SK-N-SH (cell line): ENCODE data around the gene CPNE4.

Experiments used
- CTCF ChIP-seq: fragments of 200-600 bp; sonication (generic); IDR thresholded peaks from 2 replicates; pipeline ENCODE4 v1.6.1; 2017; ENCODE audit warnings: antibody characterized with exemption, mild to moderate bottlenecking, moderate library complexity
- EZH2phosphoT487 ChIP-seq: fragments of 200-600 bp; sonication (generic); IDR thresholded peaks from 2 replicates; pipeline ENCODE4 v1.6.1; 2017; ENCODE audit warnings: low read depth, mixed run types, mild to moderate bottlenecking, antibody characterized with exemption, moderate library complexity, borderline replicate concordance
- FOXM1 ChIP-seq: IDR thresholded peaks from 2 replicates; pipeline ENCODE4 v1.4.0; 2012; ENCODE audit warnings: low read depth, mild to moderate bottlenecking
- POLR2AphosphoS5 ChIP-seq: IDR thresholded peaks from 2 replicates; pipeline ENCODE4 v1.6.1; 2012; ENCODE audit warnings: low read depth, low read length
- USF1 ChIP-seq: IDR thresholded peaks from 2 replicates; pipeline ENCODE4 v1.4.0; 2012; ENCODE audit warnings: low read depth, borderline replicate concordance

DNA sequence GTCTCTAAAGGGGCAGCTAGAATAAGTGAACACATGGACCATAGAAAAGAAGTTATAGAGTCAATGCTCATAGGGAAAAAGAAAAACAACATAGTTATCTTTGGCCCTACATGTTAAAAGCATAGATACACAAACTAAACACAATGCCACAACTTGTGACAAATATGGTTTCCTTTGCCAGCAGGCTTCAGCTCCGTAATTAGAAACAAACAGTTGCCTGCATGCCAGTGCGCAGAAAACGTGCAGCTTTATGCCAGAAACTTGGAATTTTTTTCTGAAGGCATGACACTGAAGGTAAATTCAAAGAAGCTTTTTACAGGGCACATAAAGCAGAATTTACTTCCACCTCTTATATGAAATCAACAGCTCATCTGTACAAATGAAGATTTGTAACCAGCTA, 2.2 kb upstream of the CPNE4 start:
- TF ChIP-seq POLR2AphosphoS5, result no peak
- TF ChIP-seq CTCF, result no peak
- TF ChIP-seq EZH2phosphoT487, result no peak
- TF ChIP-seq USF1, result no peak
- no peak for TF ChIP-seq FOXM1
